ENCODE results near the gene C15orf62.

C15orf62 gene

GRCh38 chr15:40792394-40792793, 22.6 kb downstream of the C15orf62 start:
- no peak for TF ChIP-seq SIN3A (IDR thresholded peaks at IDR 0.05; ENCODE audit: borderline replicate concordance, insufficient read depth, low read length)
- TF ChIP-seq TAF1 (IDR thresholded peaks at IDR 0.05; ENCODE audit: borderline replicate concordance, insufficient read depth, low read length), result no peak
- TF ChIP-seq POLR2AphosphoS5 (IDR thresholded peaks at IDR 0.05; ENCODE audit: low read depth, low read length), result no peak

GRCh38 chr15:40793216-40793989, 23.6 kb downstream of the C15orf62 start:
- TF ChIP-seq REST (IDR thresholded peaks at IDR 0.05; ENCODE audit: insufficient read depth in 1 of 2, low read depth in 2 of 2, low read length in 2 of 2) (no peak), SIN3A (IDR thresholded peaks at IDR 0.05; ENCODE audit: borderline replicate concordance, insufficient read depth, low read length) (no peak), POLR2AphosphoS5 (IDR thresholded peaks at IDR 0.05; ENCODE audit: low read depth, low read length) (no peak), TAF1 (IDR thresholded peaks at IDR 0.05; ENCODE audit: borderline replicate concordance, insufficient read depth, low read length) (no peak), FOXP2 (optimal IDR thresholded peaks at IDR 0.05; ENCODE audit: borderline replicate concordance, extremely low read depth, extremely low read length, insufficient read depth) (no peak)

GRCh38 chr15:40796041-40796440, 26.3 kb downstream of the C15orf62 start:
- TF ChIP-seq POLR2AphosphoS5 (IDR thresholded peaks at IDR 0.05; ENCODE audit: low read depth, low read length) (no peak), SIN3A (IDR thresholded peaks at IDR 0.05; ENCODE audit: borderline replicate concordance, insufficient read depth, low read length) (no peak), TAF1 (IDR thresholded peaks at IDR 0.05; ENCODE audit: borderline replicate concordance, insufficient read depth, low read length) (no peak), REST (IDR thresholded peaks at IDR 0.05; ENCODE audit: insufficient read depth in 1 of 2, low read depth in 2 of 2, low read length in 2 of 2) (no peak), FOXP2 (optimal IDR thresholded peaks at IDR 0.05; ENCODE audit: borderline replicate concordance, extremely low read depth, extremely low read length, insufficient read depth) (no peak)

- no peak for TF ChIP-seq FOXP2 (optimal IDR thresholded peaks at IDR 0.05; ENCODE audit: borderline replicate concordance, extremely low read depth, extremely low read length, insufficient read depth)
- TF ChIP-seq SIN3A (IDR thresholded peaks at IDR 0.05; ENCODE audit: borderline replicate concordance, insufficient read depth, low read length), result no peak
- no peak for TF ChIP-seq TAF1 (IDR thresholded peaks at IDR 0.05; ENCODE audit: borderline replicate concordance, insufficient read depth, low read length)
- no peak for TF ChIP-seq REST (IDR thresholded peaks at IDR 0.05; ENCODE audit: insufficient read depth in 1 of 2, low read depth in 2 of 2, low read length in 2 of 2)
- no peak for TF ChIP-seq POLR2AphosphoS5 (IDR thresholded peaks at IDR 0.05; ENCODE audit: low read depth, low read length)
Measured at GRCh38 chr15:40796512-40796911, 26.7 kb downstream of the C15orf62 start.

- TF ChIP-seq REST (IDR thresholded peaks at IDR 0.05; ENCODE audit: insufficient read depth in 1 of 2, low read depth in 2 of 2, low read length in 2 of 2), result no peak
- TF ChIP-seq POLR2AphosphoS5 (IDR thresholded peaks at IDR 0.05; ENCODE audit: low read depth, low read length), result no peak
- no peak for TF ChIP-seq TAF1 (IDR thresholded peaks at IDR 0.05; ENCODE audit: borderline replicate concordance, insufficient read depth, low read length)
- no peak for TF ChIP-seq FOXP2 (optimal IDR thresholded peaks at IDR 0.05; ENCODE audit: borderline replicate concordance, extremely low read depth, extremely low read length, insufficient read depth)
- TF ChIP-seq SIN3A (IDR thresholded peaks at IDR 0.05; ENCODE audit: borderline replicate concordance, insufficient read depth, low read length), result no peak
Measured at GRCh38 chr15:40799523-40799922, 29.7 kb downstream of the C15orf62 start.

Data from PFSK-1 (cell line).